GM23338 (cell line): Measurements from ENCODE around the gene BZW2. TPM values are rescaled to one million over a fixed set of nuclear protein-coding genes. Genes with fewer than 3 reads are reported as not detected.
A peak's percentile ranks its signal among the peaks of the same experiment; 100 is the strongest.

ENCODE experiments used
- ATAC-seq: fragments of 200-7000 bp; cut with Tn5 transposase; 3 replicates; pipeline ENCODE4 v1.9.1; 2020
- DNase-seq: peaks from one replicate; pipeline ENCODE4 v3.0.0-alpha.2; 2015; ENCODE audit warnings: low spot score
- H2AFZ ChIP-seq: fragments of 200-600 bp; sonication (generic); 2 replicates; pipeline ENCODE4 v1.8.0; 2016; ENCODE audit warnings: antibody characterized with exemption, mild to moderate bottlenecking, moderate library complexity
- H3F3A ChIP-seq: fragments of 200-600 bp; sonication (generic); replicated peaks from 2 replicates; pipeline ENCODE4 v1.8.0; 2017; ENCODE audit warnings: antibody characterized with exemption, mixed run types, low read depth
- H3K27ac ChIP-seq: fragments of 200-600 bp; sonication (generic); 2 replicates; pipeline ENCODE4 v1.6.1; 2016; ENCODE audit warnings: low read depth
- H3K27me3 ChIP-seq: fragments of 200-600 bp; sonication (generic); 2 replicates; pipeline ENCODE4 v1.8.0; 2016; ENCODE audit warnings: mild to moderate bottlenecking, mixed run types, moderate library complexity; ENCODE audit not compliant: insufficient read depth
- H3K36me3 ChIP-seq: fragments of 200-600 bp; sonication (generic); 2 replicates; pipeline ENCODE4 v1.8.0; 2016; ENCODE audit warnings: mild to moderate bottlenecking; ENCODE audit not compliant: insufficient read depth
- H3K4me1 ChIP-seq: fragments of 200-600 bp; sonication (generic); 2 replicates; pipeline ENCODE4 v1.8.0; 2016; ENCODE audit warnings: mild to moderate bottlenecking, moderate library complexity; ENCODE audit not compliant: insufficient read depth
- H3K4me2 ChIP-seq: fragments of 200-600 bp; sonication (generic); 2 replicates; pipeline ENCODE4 v1.7.1; 2017; ENCODE audit warnings: mixed run types
- H3K4me3 ChIP-seq: fragments of 200-600 bp; sonication (generic); 2 replicates; pipeline ENCODE4 v1.6.1; 2016; ENCODE audit warnings: mixed run types
- H3K79me2 ChIP-seq: fragments of 200-600 bp; sonication (generic); replicated peaks from 2 replicates; pipeline ENCODE4 v1.8.0; 2017; ENCODE audit warnings: mild to moderate bottlenecking; ENCODE audit not compliant: insufficient read depth
- H3K9me2 ChIP-seq: fragments of 200-600 bp; sonication (generic); 2 replicates; pipeline ENCODE4 v1.8.0; 2017; ENCODE audit not compliant: insufficient read depth
- H4K20me1 ChIP-seq: fragments of 200-600 bp; sonication (generic); replicated peaks from 2 replicates; pipeline ENCODE4 v1.8.0; 2017; ENCODE audit warnings: mild to moderate bottlenecking; ENCODE audit not compliant: insufficient read depth
- H3K27ac Mint-ChIP-seq: 2 replicates; pipeline ENCODE4 v1.8.0; 2020; ENCODE audit warnings: inconsistent platforms, mild to moderate bottlenecking, moderate library complexity, mixed read lengths
- H3K27me3 Mint-ChIP-seq: 3 replicates; pipeline ENCODE4 v1.8.0; 2022; ENCODE audit warnings: low read depth, mild to moderate bottlenecking, moderate library complexity, mixed read lengths, inconsistent platforms; ENCODE audit not compliant: insufficient read depth, poor library complexity
- H3K36me3 Mint-ChIP-seq: 3 replicates; pipeline ENCODE4 v1.8.0; 2021; ENCODE audit warnings: low read depth, mild to moderate bottlenecking, inconsistent platforms, moderate library complexity, mixed read lengths
- H3K4me1 Mint-ChIP-seq: 3 replicates; pipeline ENCODE4 v1.8.0; 2020; ENCODE audit warnings: mild to moderate bottlenecking, inconsistent platforms, mixed read lengths
- H3K4me3 Mint-ChIP-seq: 3 replicates; pipeline ENCODE4 v1.8.0; 2021; ENCODE audit warnings: moderate library complexity, mild to moderate bottlenecking, inconsistent platforms, mixed read lengths
- H3K9me3 Mint-ChIP-seq: 3 replicates; pipeline ENCODE4 v1.8.0; 2020; ENCODE audit warnings: moderate library complexity, mild to moderate bottlenecking, inconsistent platforms, mixed read lengths
- CREB1 ChIP-seq: fragments of 250-450 bp; sonication (Bioruptor Pico); IDR thresholded peaks from 2 replicates; pipeline ENCODE4 v1.5.0; 2020; ENCODE audit warnings: low read depth, mild to moderate bottlenecking, moderate library complexity
- CTCF ChIP-seq, 2 experiments: fragments of 200-600 bp in 1 of 2; sonication (generic) in 1 of 2; conservative IDR thresholded peaks; 2 replicates each; pipeline versions ENCODE4 v1.5.1 to v1.6.1; 2016 to 2017; ENCODE audit warnings: antibody characterized with exemption in 2 of 2, low read depth in 2 of 2, mild to moderate bottlenecking in 2 of 2, moderate library complexity in 1 of 2
- EZH2 ChIP-seq: fragments of 200-600 bp; sonication (generic); IDR thresholded peaks from one replicate; pipeline ENCODE4 v1.8.0; 2017; ENCODE audit warnings: antibody characterized with exemption, mild to moderate bottlenecking, low read depth; ENCODE audit not compliant: unreplicated experiment
- EZH2phosphoT487 ChIP-seq: fragments of 200-600 bp; sonication (generic); IDR thresholded peaks from one replicate; pipeline ENCODE4 v1.8.1; 2018; ENCODE audit warnings: antibody characterized with exemption; ENCODE audit not compliant: unreplicated experiment
- JUNB ChIP-seq: IDR thresholded peaks from one replicate; pipeline ENCODE4 v1.6.1; 2016; ENCODE audit warnings: antibody characterized with exemption; ENCODE audit not compliant: unreplicated experiment
- NANOG ChIP-seq: IDR thresholded peaks from 2 replicates; pipeline ENCODE4 v1.6.1; 2016; ENCODE audit warnings: antibody characterized with exemption, borderline replicate concordance
- POLR2AphosphoS5 ChIP-seq: IDR thresholded peaks from 2 replicates; pipeline ENCODE4 v1.6.1; 2016; ENCODE audit warnings: antibody characterized with exemption, low read depth
- STAT1 ChIP-seq: IDR thresholded peaks from one replicate; pipeline ENCODE4 v1.6.1; 2016; ENCODE audit warnings: antibody characterized with exemption; ENCODE audit not compliant: unreplicated experiment
- ZNF114 ChIP-seq: fragments of 250-450 bp; sonication (Bioruptor Pico); IDR thresholded peaks from 2 replicates; pipeline ENCODE4 v1.5.0; 2020; ENCODE audit warnings: mild to moderate bottlenecking, moderate library complexity
- ZNF331 ChIP-seq: fragments of 250-450 bp; sonication (Bioruptor Pico); IDR thresholded peaks from 2 replicates; pipeline ENCODE4 v1.5.0; 2020; ENCODE audit warnings: low read depth, mild to moderate bottlenecking, moderate library complexity
- polyA plus RNA-seq: library from polyadenylated mRNA; unstranded; fragments of >200 nt; fragmentation: Nextera tagmentation; extraction: Ambion mirVana; gene quantifications from 2 replicates; pipeline ENCODE4 v1.2.1, GENCODE V29; 2016
- total RNA-seq: library from RNA; depleted of rRNA; stranded (reverse); fragments of >200 nt; shearing (Covaris generic); gene quantifications from 2 replicates; pipeline ENCODE4 v1.2.3, GENCODE V29; 2014
- TF ChIP-seq, protein P1 (sequence below): IDR thresholded peaks from 2 replicates; pipeline ENCODE4 v1.6.1; 2016; ENCODE audit warnings: antibody characterized with exemption
- TF ChIP-seq, protein P2 (sequence below): fragments of 250-450 bp; sonication (Bioruptor Pico); IDR thresholded peaks from 2 replicates; pipeline ENCODE4 v1.5.0; 2020; ENCODE audit warnings: mild to moderate bottlenecking, moderate library complexity
- TF ChIP-seq, protein P3 (sequence below): IDR thresholded peaks from one replicate; pipeline ENCODE4 v1.6.1; 2018; ENCODE audit warnings: antibody characterized with exemption; ENCODE audit not compliant: unreplicated experiment

Gene BZW2
- total and polyA plus RNA-seq, 2 experiments from 2014 or later, result 88.8 to 108 TPM

- no peaks in the 10 kb centered on the region for H3K27me3 ChIP-seq
- Mint-ChIP-seq H3K27ac (no peak overlapping the region), H3K4me3 (no peak overlapping the region), H3K27me3 (peaks cover 4% of the 10 kb centered on the region), H3K9me3 (no peaks in the 10 kb centered on the region), H3K4me1 (peaks cover 39% of the 10 kb centered on the region), H3K36me3 (peaks cover 41% of the 10 kb centered on the region)
- H3K4me3 ChIP-seq, result no peak overlapping the region
- no peaks in the 10 kb centered on the region for H4K20me1 ChIP-seq
- H3K79me2 ChIP-seq, result peaks cover 67% of the 10 kb centered on the region
- H3K4me2 ChIP-seq, result no peak overlapping the region
- no peaks in the 10 kb centered on the region for H3K36me3 ChIP-seq
- H3K27ac ChIP-seq, result peak overlapping the region; percentile 70
- no peak for DNase-seq
- ATAC-seq, result no peak
- H3K4me1 ChIP-seq, result peaks cover 27% of the 10 kb centered on the region
- no peak overlapping the region for H2AFZ ChIP-seq
- no peaks in the 10 kb centered on the region for H3F3A ChIP-seq
- TF ChIP-seq EZH2phosphoT487 (no peak), CTCF (conservative IDR thresholded peaks at IDR 0.05; ENCODE audit: low read depth in 2 of 2) (no peak), CREB1 (CRISPR knock-in tag) (no peak), JUNB (no peak), NANOG (no peak), ZNF331 (CRISPR knock-in tag) (no peak), EZH2 (no peak), ZNF114 (no peak), POLR2AphosphoS5 (no peak), STAT1 (no peak)
- TF ChIP-seq, protein P1, sequence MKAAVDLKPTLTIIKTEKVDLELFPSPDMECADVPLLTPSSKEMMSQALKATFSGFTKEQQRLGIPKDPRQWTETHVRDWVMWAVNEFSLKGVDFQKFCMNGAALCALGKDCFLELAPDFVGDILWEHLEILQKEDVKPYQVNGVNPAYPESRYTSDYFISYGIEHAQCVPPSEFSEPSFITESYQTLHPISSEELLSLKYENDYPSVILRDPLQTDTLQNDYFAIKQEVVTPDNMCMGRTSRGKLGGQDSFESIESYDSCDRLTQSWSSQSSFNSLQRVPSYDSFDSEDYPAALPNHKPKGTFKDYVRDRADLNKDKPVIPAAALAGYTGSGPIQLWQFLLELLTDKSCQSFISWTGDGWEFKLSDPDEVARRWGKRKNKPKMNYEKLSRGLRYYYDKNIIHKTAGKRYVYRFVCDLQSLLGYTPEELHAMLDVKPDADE, result no peak
- TF ChIP-seq, protein P2, sequence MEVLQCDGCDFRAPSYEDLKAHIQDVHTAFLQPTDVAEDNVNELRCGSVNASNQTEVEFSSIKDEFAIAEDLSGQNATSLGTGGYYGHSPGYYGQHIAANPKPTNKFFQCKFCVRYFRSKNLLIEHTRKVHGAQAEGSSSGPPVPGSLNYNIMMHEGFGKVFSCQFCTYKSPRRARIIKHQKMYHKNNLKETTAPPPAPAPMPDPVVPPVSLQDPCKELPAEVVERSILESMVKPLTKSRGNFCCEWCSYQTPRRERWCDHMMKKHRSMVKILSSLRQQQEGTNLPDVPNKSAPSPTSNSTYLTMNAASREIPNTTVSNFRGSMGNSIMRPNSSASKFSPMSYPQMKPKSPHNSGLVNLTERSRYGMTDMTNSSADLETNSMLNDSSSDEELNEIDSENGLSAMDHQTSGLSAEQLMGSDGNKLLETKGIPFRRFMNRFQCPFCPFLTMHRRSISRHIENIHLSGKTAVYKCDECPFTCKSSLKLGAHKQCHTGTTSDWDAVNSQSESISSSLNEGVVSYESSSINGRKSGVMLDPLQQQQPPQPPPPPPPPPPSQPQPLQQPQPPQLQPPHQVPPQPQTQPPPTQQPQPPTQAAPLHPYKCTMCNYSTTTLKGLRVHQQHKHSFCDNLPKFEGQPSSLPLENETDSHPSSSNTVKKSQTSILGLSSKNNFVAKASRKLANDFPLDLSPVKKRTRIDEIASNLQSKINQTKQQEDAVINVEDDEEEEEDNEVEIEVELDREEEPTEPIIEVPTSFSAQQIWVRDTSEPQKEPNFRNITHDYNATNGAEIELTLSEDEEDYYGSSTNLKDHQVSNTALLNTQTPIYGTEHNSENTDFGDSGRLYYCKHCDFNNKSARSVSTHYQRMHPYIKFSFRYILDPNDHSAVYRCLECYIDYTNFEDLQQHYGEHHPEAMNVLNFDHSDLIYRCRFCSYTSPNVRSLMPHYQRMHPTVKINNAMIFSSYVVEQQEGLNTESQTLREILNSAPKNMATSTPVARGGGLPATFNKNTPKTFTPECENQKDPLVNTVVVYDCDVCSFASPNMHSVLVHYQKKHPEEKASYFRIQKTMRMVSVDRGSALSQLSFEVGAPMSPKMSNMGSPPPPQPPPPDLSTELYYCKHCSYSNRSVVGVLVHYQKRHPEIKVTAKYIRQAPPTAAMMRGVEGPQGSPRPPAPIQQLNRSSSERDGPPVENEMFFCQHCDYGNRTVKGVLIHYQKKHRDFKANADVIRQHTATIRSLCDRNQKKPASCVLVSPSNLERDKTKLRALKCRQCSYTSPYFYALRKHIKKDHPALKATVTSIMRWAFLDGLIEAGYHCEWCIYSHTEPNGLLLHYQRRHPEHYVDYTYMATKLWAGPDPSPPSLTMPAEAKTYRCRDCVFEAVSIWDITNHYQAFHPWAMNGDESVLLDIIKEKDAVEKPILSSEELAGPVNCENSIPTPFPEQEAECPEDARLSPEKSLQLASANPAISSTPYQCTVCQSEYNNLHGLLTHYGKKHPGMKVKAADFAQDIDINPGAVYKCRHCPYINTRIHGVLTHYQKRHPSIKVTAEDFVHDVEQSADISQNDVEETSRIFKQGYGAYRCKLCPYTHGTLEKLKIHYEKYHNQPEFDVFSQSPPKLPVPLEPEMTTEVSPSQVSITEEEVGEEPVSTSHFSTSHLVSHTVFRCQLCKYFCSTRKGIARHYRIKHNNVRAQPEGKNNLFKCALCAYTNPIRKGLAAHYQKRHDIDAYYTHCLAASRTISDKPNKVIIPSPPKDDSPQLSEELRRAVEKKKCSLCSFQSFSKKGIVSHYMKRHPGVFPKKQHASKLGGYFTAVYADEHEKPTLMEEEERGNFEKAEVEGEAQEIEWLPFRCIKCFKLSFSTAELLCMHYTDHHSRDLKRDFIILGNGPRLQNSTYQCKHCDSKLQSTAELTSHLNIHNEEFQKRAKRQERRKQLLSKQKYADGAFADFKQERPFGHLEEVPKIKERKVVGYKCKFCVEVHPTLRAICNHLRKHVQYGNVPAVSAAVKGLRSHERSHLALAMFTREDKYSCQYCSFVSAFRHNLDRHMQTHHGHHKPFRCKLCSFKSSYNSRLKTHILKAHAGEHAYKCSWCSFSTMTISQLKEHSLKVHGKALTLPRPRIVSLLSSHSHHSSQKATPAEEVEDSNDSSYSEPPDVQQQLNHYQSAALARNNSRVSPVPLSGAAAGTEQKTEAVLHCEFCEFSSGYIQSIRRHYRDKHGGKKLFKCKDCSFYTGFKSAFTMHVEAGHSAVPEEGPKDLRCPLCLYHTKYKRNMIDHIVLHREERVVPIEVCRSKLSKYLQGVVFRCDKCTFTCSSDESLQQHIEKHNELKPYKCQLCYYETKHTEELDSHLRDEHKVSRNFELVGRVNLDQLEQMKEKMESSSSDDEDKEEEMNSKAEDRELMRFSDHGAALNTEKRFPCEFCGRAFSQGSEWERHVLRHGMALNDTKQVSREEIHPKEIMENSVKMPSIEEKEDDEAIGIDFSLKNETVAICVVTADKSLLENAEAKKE (CRISPR knock-in tag), result no peak
- TF ChIP-seq, protein P3, sequence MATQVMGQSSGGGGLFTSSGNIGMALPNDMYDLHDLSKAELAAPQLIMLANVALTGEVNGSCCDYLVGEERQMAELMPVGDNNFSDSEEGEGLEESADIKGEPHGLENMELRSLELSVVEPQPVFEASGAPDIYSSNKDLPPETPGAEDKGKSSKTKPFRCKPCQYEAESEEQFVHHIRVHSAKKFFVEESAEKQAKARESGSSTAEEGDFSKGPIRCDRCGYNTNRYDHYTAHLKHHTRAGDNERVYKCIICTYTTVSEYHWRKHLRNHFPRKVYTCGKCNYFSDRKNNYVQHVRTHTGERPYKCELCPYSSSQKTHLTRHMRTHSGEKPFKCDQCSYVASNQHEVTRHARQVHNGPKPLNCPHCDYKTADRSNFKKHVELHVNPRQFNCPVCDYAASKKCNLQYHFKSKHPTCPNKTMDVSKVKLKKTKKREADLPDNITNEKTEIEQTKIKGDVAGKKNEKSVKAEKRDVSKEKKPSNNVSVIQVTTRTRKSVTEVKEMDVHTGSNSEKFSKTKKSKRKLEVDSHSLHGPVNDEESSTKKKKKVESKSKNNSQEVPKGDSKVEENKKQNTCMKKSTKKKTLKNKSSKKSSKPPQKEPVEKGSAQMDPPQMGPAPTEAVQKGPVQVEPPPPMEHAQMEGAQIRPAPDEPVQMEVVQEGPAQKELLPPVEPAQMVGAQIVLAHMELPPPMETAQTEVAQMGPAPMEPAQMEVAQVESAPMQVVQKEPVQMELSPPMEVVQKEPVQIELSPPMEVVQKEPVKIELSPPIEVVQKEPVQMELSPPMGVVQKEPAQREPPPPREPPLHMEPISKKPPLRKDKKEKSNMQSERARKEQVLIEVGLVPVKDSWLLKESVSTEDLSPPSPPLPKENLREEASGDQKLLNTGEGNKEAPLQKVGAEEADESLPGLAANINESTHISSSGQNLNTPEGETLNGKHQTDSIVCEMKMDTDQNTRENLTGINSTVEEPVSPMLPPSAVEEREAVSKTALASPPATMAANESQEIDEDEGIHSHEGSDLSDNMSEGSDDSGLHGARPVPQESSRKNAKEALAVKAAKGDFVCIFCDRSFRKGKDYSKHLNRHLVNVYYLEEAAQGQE, result no peak
- H3K9me2 ChIP-seq, result no peaks in the 10 kb centered on the region
Observed at GRCh38 chr7:16669581-16669980, 23.6 kb downstream of the BZW2 start.
